GM18505 (cell line): ENCODE results near the gene SLC22A31.
"Not testable (repeated sequence)": the region's sequence is repeated elsewhere in the genome, so short reads cannot be mapped to it uniquely, and the experiment has no call there.

Experiments used
- ATAC-seq: cut with Tn5 transposase; IDR thresholded peaks from one replicate; pipeline ENCODE4 v1.9.1; 2021; ENCODE audit not compliant: unreplicated experiment
- POLR2A ChIP-seq: IDR thresholded peaks from 4 replicates; pipeline ENCODE4 v1.6.1; 2011; ENCODE audit warnings: borderline replicate concordance; ENCODE audit not compliant: insufficient read depth, insufficient read length; ENCODE audit errors: extremely low read depth

Gene SLC22A31

GRCh38 chr16:89174055-89174827 lies 26.1 kb downstream of the SLC22A31 start:
- TF ChIP-seq POLR2A, result no peak
- no peak for ATAC-seq

GRCh38 chr16:89173174-89173921 lies 27.0 kb downstream of the SLC22A31 start:
- no peak for TF ChIP-seq POLR2A
- no peak for ATAC-seq

GRCh38 chr16:89172528-89173173 lies 27.7 kb downstream of the SLC22A31 start:
- ATAC-seq, result no peak
- no peak for TF ChIP-seq POLR2A

GRCh38 chr16:89172171-89172527 lies 28.2 kb downstream of the SLC22A31 start:
- TF ChIP-seq POLR2A, result no peak
- ATAC-seq, result no peak

- ATAC-seq, result peak; percentile 84
- no peak for TF ChIP-seq POLR2A
Measured at GRCh38 chr16:89171216-89172170, 28.8 kb downstream of the SLC22A31 start, which contains the start of gene CDH15. CDH15 (plus strand) TSS chr16:89171748; CDS start chr16:89171832, 84 bp downstream.

GRCh38 chr16:89170346-89171215 lies 29.8 kb downstream of the SLC22A31 start:
- no peak for TF ChIP-seq POLR2A
- no peak for ATAC-seq

- ATAC-seq, result no peak
- no peak for TF ChIP-seq POLR2A
Measured at GRCh38 chr16:89169778-89170177, 30.6 kb downstream of the SLC22A31 start.

GRCh38 chr16:89168381-89169189 lies 31.8 kb downstream of the SLC22A31 start:
- no peak for ATAC-seq
- no peak for TF ChIP-seq POLR2A

GRCh38 chr16:89167425-89167941 lies 32.9 kb downstream of the SLC22A31 start:
- ATAC-seq, result no peak
- TF ChIP-seq POLR2A, result no peak

- ATAC-seq, result no peak
- no peak for TF ChIP-seq POLR2A
Measured at GRCh38 chr16:89166696-89167424, 33.5 kb downstream of the SLC22A31 start.

GRCh38 chr16:89165681-89165979 lies 34.7 kb downstream of the SLC22A31 start:
- not testable (repeated sequence) for ATAC-seq
